Measurements from ENCODE around the gene ZNF683.

ZNF683 gene

GRCh38 chr1:26349877-26350244 is 22.7 kb downstream of the ZNF683 start:
- H3K4me3 ChIP-seq (ENCODE audit: control insufficient read depth, low read depth, low read length): no peak overlapping the region
- no peak for DNase-seq (ENCODE audit: low read depth)
- TF ChIP-seq CTCF (IDR thresholded peaks at IDR 0.05; ENCODE audit: control insufficient read depth, insufficient read depth, low read depth, low read length, missing control alignments): no peak

GRCh38 chr1:26349188-26349876 is 23.2 kb downstream of the ZNF683 start:
- peak; percentile 38 for DNase-seq (ENCODE audit: low read depth)
- no peak for TF ChIP-seq CTCF (IDR thresholded peaks at IDR 0.05; ENCODE audit: control insufficient read depth, insufficient read depth, low read depth, low read length, missing control alignments)
- H3K4me3 ChIP-seq (ENCODE audit: control insufficient read depth, low read depth, low read length): no peak overlapping the region

GRCh38 chr1:26346274-26347033 is 26.1 kb downstream of the ZNF683 start:
- DNase-seq (ENCODE audit: low read depth): no peak
- no peak overlapping the region for H3K4me3 ChIP-seq (ENCODE audit: control insufficient read depth, low read depth, low read length)
- TF ChIP-seq CTCF (IDR thresholded peaks at IDR 0.05; ENCODE audit: control insufficient read depth, insufficient read depth, low read depth, low read length, missing control alignments): no peak

- H3K4me3 ChIP-seq (ENCODE audit: control insufficient read depth, low read depth, low read length): no peak overlapping the region
- DNase-seq (ENCODE audit: low read depth): no peak
- no peak for TF ChIP-seq CTCF (IDR thresholded peaks at IDR 0.05; ENCODE audit: control insufficient read depth, insufficient read depth, low read depth, low read length, missing control alignments)
Observed at GRCh38 chr1:26345718-26346117, 26.8 kb downstream of the ZNF683 start.

GRCh38 chr1:26344147-26344920 is 28.2 kb downstream of the ZNF683 start:
- DNase-seq (ENCODE audit: low read depth): no peak
- no peak overlapping the region for H3K4me3 ChIP-seq (ENCODE audit: control insufficient read depth, low read depth, low read length)
- no peak for TF ChIP-seq CTCF (IDR thresholded peaks at IDR 0.05; ENCODE audit: control insufficient read depth, insufficient read depth, low read depth, low read length, missing control alignments)

GRCh38 chr1:26340047-26340481 is 32.5 kb downstream of the ZNF683 start:
- H3K4me3 ChIP-seq (ENCODE audit: control insufficient read depth, low read depth, low read length): no peak overlapping the region
- TF ChIP-seq CTCF (IDR thresholded peaks at IDR 0.05; ENCODE audit: control insufficient read depth, insufficient read depth, low read depth, low read length, missing control alignments): no peak
- DNase-seq (ENCODE audit: low read depth): no peak

Measured in AG09309 (cell line).